CD4-positive, alpha-beta T cell (primary cell): ENCODE data around the gene EID2. TPM values are rescaled to one million over a fixed set of nuclear protein-coding genes. Genes with fewer than 3 reads are reported as not detected.

Source experiments
- ATAC-seq: fragments of 200-7000 bp; cut with Tn5 transposase; one replicate; pipeline ENCODE4 v1.10.0; 2022; ENCODE audit warnings: mild to moderate bottlenecking; ENCODE audit not compliant: poor library complexity
- CTCF ChIA-PET: fragments of 350-600 bp; sonication (Branson Sonifier 250); formaldehyde crosslinking; loops from one replicate; lab custom pipeline; 2021; ENCODE audit warnings: antibody characterized with exemption, inconsistent platforms; lab: Charles Lee
- POLR2A ChIA-PET: fragments of 350-600 bp; sonication (Branson Sonifier 250); formaldehyde crosslinking; loops from one replicate; lab custom pipeline; 2021; ENCODE audit warnings: antibody characterized with exemption, inconsistent platforms; lab: Charles Lee
- DNase-seq, 14 experiments: peaks; one replicate each; pipeline ENCODE4 v3.0.0-alpha.2; 2013 to 2020; ENCODE audit warnings: mixed read lengths in 2 of 14
- H3K27ac ChIP-seq, 2 donors: one replicate each; pipeline versions ENCODE4 v1.5.1 to v1.7.0; 2013; ENCODE audit warnings: low read length in 2 of 2, low read depth in 1 of 2, mild to moderate bottlenecking in 1 of 2
- H3K27me3 ChIP-seq, 2 experiments: 1 replicate in 1 of 2; 2 replicates in 1 of 2; pipeline versions ENCODE4 v1.6.1 to v1.7.0; 2013; ENCODE audit warnings: low read length in 2 of 2, control low read depth in 1 of 2, mild to moderate bottlenecking in 1 of 2, moderate library complexity in 1 of 2; ENCODE audit not compliant: insufficient read depth in 2 of 2, control insufficient read depth in 1 of 2
- H3K36me3 ChIP-seq: one replicate; pipeline ENCODE4 v1.6.1; 2013; ENCODE audit warnings: low read length, control low read depth; ENCODE audit not compliant: insufficient read depth
- H3K4me1 ChIP-seq: one replicate; pipeline ENCODE4 v1.6.1; 2013; ENCODE audit warnings: low read length, control low read depth; ENCODE audit not compliant: insufficient read depth
- H3K4me3 ChIP-seq: one replicate; pipeline ENCODE4 v1.5.1; 2013; ENCODE audit warnings: mild to moderate bottlenecking, low read length, moderate library complexity
- H3K9me3 ChIP-seq, 2 experiments: 1 replicate in 1 of 2; 2 replicates in 1 of 2; pipeline versions ENCODE4 v1.6.1 to v1.7.0; 2013; ENCODE audit warnings: low read length in 2 of 2, mild to moderate bottlenecking in 2 of 2, control low read depth in 1 of 2, moderate library complexity in 1 of 2; ENCODE audit not compliant: control insufficient read depth in 1 of 2, insufficient read depth in 1 of 2
- H3K27ac Mint-ChIP-seq: one replicate; pipeline ENCODE4 v1.8.0; 2020; ENCODE audit warnings: mixed read lengths
- H3K27me3 Mint-ChIP-seq: one replicate; pipeline ENCODE4 v1.8.0; 2021; ENCODE audit warnings: mixed read lengths
- H3K36me3 Mint-ChIP-seq: one replicate; pipeline ENCODE4 v1.8.0; 2021; ENCODE audit warnings: low read depth, mixed read lengths
- H3K4me1 Mint-ChIP-seq: one replicate; pipeline ENCODE4 v1.8.0; 2021; ENCODE audit warnings: low read depth, mixed read lengths
- H3K4me3 Mint-ChIP-seq: one replicate; pipeline ENCODE4 v1.8.0; 2020; ENCODE audit warnings: mild to moderate bottlenecking, mixed read lengths
- H3K9me3 Mint-ChIP-seq: one replicate; pipeline ENCODE4 v1.8.0; 2020; ENCODE audit warnings: mixed read lengths
- CTCF ChIP-seq: fragments of 200-600 bp; IDR thresholded peaks from one replicate; pipeline ENCODE4 v1.8.0; 2022; ENCODE audit warnings: antibody characterized with exemption, mild to moderate bottlenecking
- intact Hi-C, 2 experiments: fragments of 100-400 bp; cut with DNase I in 1 of 2; cut with micrococcal nuclease in 1 of 2; formaldehyde crosslinking; loops; one replicate each; pipeline versions ENCODE4 v1.15.1 to v1.9.0; 2023 to 2025; cut with DNase I, micrococcal nuclease
- total RNA-seq, 174 experiments: library from RNA in 2 of 174; stranded (reverse) in 2 of 174; gene quantifications; one replicate each; pipeline ENCODE4 v1.2.3 and lab custom pipeline; 2021 to 2026

EID2 gene
- total RNA-seq, 2 experiments from 2014 or later: 17.2 to 18.1 TPM

- Histone ChIP-seq H3K27ac (no peak within 1 kb of the TSS), H3K9me3 (peaks cover 0 to 20% of the 10 kb centered on the region in 2 experiments), H3K4me3 (peak within 1 kb of the TSS; percentile 45), H3K27me3 (peaks cover 41 to 45% of the 10 kb centered on the region in 2 experiments), H3K36me3 (no peaks in the 10 kb centered on the region), H3K4me1 (peaks cover 19% of the 10 kb centered on the region)
- intact Hi-C loops: no loop called here
- TF ChIP-seq CTCF: peak; percentile 20
- Mint-ChIP-seq H3K27me3 (peaks cover 61% of the 10 kb centered on the region), H3K4me1 (peaks cover 19% of the 10 kb centered on the region), H3K27ac (no peak within 1 kb of the TSS), H3K36me3 (no peaks in the 10 kb centered on the region), H3K4me3 (peak within 1 kb of the TSS; percentile 81), H3K9me3 (no peaks in the 10 kb centered on the region)
- ChIA-PET POLR2A (interaction anchor here (1.1 kb wide), 1 partner anchor 17 kb away, joined by 3 read pairs; the partner anchor contains the start of gene EID2B), CTCF (interaction anchor here (1.3 to 4.1 kb wide), 2 partner anchors 12 to 17 kb away, joined by 4 to 18 read pairs; partner anchors contain the start of gene EID2B)
- ATAC-seq: peak; percentile 61
- peak in 4 of 14 experiments; percentile 36 to 53 (median 40) for DNase-seq
Observed at GRCh38 chr19:39514840-39515550, 25.0 kb downstream of the EID2 start, which contains the start of gene SELENOV. Gene SELENOV, plus strand, starts transcription at chr19:39515139. Its CDS starts 74 bp downstream, at chr19:39515213.

- Mint-ChIP-seq H3K27me3 (peaks cover 72% of the 10 kb centered on the region), H3K36me3 (no peaks in the 10 kb centered on the region), H3K4me1 (peaks cover 23% of the 10 kb centered on the region), H3K9me3 (no peaks in the 10 kb centered on the region), H3K27ac (no peak overlapping the region), H3K4me3 (no peak overlapping the region)
- Histone ChIP-seq H3K27me3 (peaks cover 49% of the 10 kb centered on the region in 2 experiments), H3K36me3 (no peaks in the 10 kb centered on the region), H3K4me1 (peaks cover 19% of the 10 kb centered on the region), H3K27ac (no peak overlapping the region), H3K9me3 (peaks cover 0 to 20% of the 10 kb centered on the region in 2 experiments), H3K4me3 (no peak overlapping the region)
- ChIA-PET POLR2A (no interaction called here), CTCF (interaction anchor here (4.1 kb wide), 1 partner anchor 10 kb away, joined by 18 read pairs; no protein-coding TSS in a partner anchor)
- DNase-seq (no peak), ATAC-seq (no peak)
- no peak for TF ChIP-seq CTCF
- intact Hi-C loops: no loop called here
Observed at GRCh38 chr19:39512988-39513387, 27.0 kb downstream of the EID2 start.

- intact Hi-C loops: no loop called here
- H3K4me1 Mint-ChIP-seq: peaks cover 25% of the 10 kb centered on the region
- no peaks in the 10 kb centered on the region for H3K36me3 Mint-ChIP-seq
- Histone ChIP-seq H3K4me3 (no peak overlapping the region), H3K27me3 (peaks cover 51 to 53% of the 10 kb centered on the region in 2 experiments), H3K36me3 (no peaks in the 10 kb centered on the region), H3K9me3 (peaks cover 0 to 3% of the 10 kb centered on the region in 2 experiments), H3K27ac (no peak overlapping the region), H3K4me1 (peaks cover 13% of the 10 kb centered on the region)
- peaks cover 73% of the 10 kb centered on the region for H3K27me3 Mint-ChIP-seq
- POLR2A ChIA-PET: no interaction called here
- DNase-seq: no peak
- no peaks in the 10 kb centered on the region for H3K9me3 Mint-ChIP-seq
- no peak overlapping the region for H3K4me3 Mint-ChIP-seq
- no peak for TF ChIP-seq CTCF
- ATAC-seq: no peak
- H3K27ac Mint-ChIP-seq: no peak overlapping the region
- CTCF ChIA-PET: interaction anchor here (0.6 kb wide), 1 partner anchor 470 kb away, joined by 3 read pairs; no protein-coding TSS in a partner anchor
Observed at GRCh38 chr19:39509233-39509632, 30.7 kb downstream of the EID2 start.
